Skeletal muscle cell (primary cell): Measurements from ENCODE around the gene CCR3.
A peak's percentile ranks its signal among the peaks of the same experiment; 100 is the strongest.

ENCODE experiments used
- DNase-seq: peaks from one replicate; pipeline ENCODE4 v3.0.0-alpha.2; 2010; ENCODE audit warnings: low read depth
- H3K4me3 ChIP-seq: 2 replicates; pipeline ENCODE4 v1.5.1; 2011; ENCODE audit warnings: low read depth, mild to moderate bottlenecking, control low read depth, low read length, moderate library complexity

Gene CCR3

DNA sequence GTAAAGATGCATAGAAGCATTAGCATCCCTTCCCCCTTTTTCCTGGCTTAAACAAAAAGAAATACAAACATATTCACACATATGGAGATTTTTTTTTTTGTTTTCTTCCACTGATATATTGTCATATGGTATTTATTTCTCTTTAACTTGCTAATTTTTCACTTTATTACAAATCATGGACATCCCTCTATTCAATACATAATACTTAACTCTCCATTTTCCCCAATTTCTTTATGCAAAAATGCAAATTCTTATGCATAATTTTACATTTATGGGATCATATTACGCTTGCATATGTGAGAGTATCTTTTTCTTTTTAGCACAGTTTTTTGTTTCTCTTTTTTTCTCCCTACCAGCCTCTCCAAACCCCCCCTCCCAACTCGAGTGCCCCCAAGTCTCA is 48.8 kb downstream of the CCR3 start:
- DNase-seq, result no peak
- H3K4me3 ChIP-seq, result no peak overlapping the region

DNA sequence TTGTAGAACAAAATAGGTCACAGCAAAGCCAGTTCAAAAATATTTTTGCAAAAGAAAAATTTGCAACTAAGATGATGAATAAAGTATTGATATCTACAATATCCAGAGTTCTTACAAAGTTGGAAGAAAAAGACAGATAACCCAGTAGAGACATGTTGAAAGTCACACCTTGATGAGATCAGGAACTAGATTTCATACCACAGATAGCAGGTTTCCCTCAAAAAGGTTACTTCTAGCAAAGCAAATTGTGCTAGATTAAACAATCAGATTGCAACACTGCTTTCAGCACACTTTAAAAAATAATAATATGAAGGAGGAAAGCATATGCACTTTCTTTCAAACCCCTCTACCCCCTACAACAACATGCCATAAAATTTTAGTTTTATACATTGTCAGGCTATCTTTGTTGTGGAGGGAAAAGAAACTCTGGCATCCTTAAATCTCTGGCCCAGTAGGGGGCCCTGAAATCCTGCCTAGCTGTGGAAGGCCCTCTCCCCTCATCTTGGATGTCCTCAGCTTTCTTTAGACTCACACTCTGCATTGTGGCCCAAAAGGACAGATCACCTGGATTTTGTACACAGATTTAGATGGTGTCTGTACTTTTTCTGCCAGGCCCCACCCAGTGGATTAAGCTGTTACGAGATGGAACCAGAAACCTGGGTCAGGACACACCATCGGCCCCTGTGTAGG is 50.9 kb downstream of the CCR3 start:
- H3K4me3 ChIP-seq, result no peak overlapping the region
- DNase-seq, result no peak

- DNase-seq, result no peak
- H3K4me3 ChIP-seq, result no peak overlapping the region
Observed at GRCh38 chr3:46293991-46294833, 52.0 kb downstream of the CCR3 start.

- no peak for DNase-seq
- H3K4me3 ChIP-seq, result no peak overlapping the region
Observed at GRCh38 chr3:46296826-46297225, 54.6 kb downstream of the CCR3 start.

- no peak overlapping the region for H3K4me3 ChIP-seq
- no peak for DNase-seq
Observed at GRCh38 chr3:46297658-46298423, 55.6 kb downstream of the CCR3 start.

DNA sequence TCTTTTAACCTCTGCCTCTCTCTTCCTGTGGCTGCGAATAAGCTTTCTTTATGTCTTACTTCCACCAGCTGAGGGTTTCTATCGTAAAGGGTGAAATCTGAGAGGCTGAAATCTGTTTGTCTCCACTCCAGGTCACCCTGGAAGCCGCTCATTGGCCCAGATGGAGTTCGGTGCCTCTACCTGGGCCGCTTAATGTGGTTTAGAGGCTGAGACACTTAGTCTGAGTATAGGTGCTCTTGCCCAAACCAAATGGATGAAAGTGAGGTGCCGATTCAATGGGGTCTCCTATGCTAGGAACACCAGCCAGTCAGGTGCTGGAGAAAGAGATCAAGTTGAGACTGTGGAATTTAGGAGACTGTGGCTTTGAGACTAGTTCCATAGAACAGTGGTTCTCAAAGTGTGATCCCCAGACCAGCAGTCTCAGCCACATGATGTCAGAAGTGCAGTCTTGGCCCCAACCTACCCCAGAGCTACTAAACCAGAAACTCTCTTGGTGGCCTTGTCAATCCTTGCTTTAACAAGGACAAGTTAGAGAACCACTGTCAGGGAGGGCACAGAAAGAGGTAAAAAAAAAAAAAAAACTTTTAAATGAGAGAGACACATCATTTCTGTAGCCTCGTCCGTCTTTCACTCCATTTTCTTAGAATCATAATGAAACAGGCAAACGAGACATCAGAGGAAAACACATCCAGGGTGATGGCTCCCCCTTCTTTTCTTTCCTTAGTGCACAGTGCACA is 56.8 kb downstream of the CCR3 start:
- DNase-seq, result no peak
- H3K4me3 ChIP-seq, result no peak overlapping the region

DNA sequence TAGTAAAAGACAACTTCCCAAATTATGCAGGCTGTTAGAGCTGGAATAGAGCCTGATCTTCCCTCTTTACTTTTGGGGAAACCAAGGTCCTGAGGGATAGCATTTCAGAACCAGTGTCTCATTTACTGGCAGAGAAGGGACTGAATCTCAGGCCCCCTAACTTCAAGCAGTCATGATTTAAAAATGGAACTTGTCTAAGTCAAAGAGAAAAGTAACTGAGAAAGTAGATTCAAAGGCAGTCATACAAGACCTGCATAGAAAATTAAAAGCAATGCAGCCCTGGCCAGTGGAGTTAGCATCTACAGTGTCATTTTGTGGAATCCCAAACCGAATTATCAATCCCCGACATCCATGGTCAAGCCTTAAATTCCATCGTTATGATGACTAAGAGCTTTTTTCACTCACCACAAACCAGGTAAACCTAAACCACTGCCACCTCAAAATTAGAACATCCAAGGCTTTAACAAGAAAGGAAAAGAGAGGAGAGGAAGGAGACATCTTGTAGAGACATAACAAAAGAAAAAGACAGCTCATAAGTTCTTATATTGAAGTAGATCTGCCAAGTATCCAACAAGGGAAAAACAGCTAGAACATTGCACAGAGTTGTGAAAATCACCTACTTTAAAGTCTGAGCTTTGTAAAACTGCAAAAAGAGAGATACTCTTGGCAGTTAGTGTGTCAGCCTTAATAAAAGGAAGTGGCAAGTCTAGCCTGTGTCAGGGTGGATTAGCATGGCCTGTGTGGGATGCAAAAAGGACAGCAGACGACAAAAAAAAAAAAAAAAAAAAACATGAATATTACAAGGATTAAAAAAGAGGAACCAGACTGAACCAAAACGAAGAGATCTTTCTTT is 57.6 kb downstream of the CCR3 start:
- no peak for DNase-seq
- H3K4me3 ChIP-seq, result no peak overlapping the region

DNA sequence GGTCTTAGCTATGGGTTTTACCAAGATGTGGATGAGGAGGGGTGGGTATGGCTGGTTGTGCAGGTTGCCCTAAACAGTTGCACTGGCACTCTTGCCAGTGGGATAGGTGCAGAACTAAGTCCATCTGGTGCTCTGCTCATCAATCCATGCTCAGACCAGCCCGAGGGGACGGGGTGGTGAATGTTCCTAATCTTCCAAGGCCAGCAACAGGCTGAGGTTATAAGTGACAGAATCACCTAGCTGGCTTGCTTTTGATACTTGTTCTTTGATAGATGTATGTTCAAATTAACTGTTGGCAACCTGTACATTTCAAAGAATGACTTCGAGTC is 58.2 kb downstream of the CCR3 start:
- H3K4me3 ChIP-seq, result no peak overlapping the region
- no peak for DNase-seq

DNA sequence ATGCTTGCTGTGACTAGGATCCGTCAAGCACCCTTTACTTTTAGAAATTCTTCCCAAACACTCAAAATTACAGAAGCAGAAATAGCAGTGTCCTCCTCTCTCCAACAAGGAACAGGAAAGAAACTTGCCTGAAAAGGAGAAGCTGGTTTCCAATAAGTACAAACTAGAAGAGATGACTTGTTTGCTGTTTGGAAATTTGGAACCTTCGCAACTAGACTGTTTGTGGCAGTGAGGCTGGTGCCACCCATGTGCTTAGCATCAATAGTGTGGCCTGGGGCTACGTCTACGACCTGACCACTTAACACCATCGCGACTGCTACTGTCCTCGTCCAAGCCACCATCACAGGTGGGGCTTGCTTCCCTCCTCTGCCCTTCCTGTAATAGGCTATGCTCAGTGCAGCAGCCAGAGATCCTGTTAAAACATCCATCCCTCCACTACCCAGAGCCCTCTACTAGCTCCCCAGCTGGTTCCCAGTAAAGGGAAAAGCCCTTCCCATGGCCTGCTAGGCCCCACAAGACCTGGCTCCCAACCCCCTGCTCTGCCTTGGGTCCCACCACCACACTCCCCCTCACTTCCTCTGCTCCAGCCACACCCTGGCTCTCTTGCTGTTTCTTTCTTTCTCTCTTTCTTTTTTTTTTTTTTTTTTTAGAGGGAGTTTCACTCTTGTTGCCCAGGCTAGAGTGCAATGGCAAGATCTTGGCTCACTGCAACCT is 59.0 kb downstream of the CCR3 start:
- no peak overlapping the region for H3K4me3 ChIP-seq
- no peak for DNase-seq

DNA sequence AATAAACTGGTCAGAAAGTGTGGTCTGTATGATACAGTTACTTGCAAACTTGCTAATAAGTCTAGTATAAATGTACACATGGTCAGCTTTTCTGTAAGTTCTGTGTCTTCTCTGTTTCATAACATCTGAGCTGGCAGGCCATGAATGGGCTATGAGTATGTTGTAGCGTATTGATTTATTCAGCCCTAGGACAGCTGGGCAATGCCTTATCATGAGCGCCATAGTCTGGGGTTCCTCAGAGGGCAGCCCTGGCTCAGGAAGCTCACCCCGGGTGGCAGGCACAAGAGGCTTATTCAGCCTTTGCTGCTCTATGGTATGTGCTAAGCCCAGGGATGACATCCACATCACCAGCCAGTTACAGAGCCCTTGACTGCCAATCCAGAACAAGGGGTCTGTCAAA is 61.0 kb downstream of the CCR3 start:
- DNase-seq, result no peak
- H3K4me3 ChIP-seq, result no peak overlapping the region

DNA sequence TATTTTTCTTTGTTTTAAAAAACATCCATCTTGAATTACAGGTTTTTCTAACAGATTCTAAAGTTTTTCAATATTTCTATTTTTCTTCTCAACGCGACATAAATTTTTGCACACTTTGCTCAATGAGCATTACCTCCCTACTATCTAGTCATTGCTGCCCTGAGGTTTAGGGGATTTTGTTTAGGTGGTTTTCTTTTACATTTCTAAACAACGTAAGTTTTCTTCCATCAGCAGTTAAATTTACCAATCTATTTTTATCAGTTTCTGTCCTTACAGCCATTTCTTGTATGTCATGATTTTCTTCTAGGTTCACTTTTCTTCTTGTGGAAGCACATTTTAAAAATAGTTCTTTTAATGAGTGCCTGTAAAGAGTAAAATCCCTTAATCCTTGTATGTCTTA is 62.5 kb downstream of the CCR3 start:
- DNase-seq, result no peak
- no peak overlapping the region for H3K4me3 ChIP-seq

DNA sequence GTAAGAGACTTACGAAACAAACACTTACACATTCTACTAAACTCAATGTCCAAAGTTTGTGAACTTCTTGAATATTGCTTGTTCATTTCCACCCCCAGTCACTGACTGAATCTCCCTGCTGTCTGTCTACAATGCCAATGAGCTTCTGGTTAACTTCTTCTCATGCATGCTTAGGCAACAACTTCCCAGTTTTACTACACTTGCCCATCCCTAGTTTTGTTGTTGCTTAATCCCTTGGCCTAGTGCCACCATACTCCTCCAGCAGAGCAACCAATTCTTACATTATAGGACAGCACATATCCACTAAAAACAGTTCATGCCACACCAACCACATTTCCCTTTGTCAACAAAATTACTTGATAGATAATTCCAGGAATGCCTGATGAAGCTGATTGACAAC is 70.7 kb downstream of the CCR3 start:
- DNase-seq, result peak; percentile 12
- no peak overlapping the region for H3K4me3 ChIP-seq

- DNase-seq, result no peak
- H3K4me3 ChIP-seq, result no peak overlapping the region
Observed at GRCh38 chr3:46314517-46314916, 72.3 kb downstream of the CCR3 start.

GRCh38 chr3:46316206-46316605 is 73.9 kb downstream of the CCR3 start:
- H3K4me3 ChIP-seq, result no peak overlapping the region
- DNase-seq, result no peak
